HCT116 (cell line): ENCODE measurements around the gene CLEC4G.

Experiments
- EZH2 ChIP-seq: fragments of 200-600 bp; sonication (generic); IDR thresholded peaks from 2 replicates; pipeline ENCODE4 v1.6.1; 2017; ENCODE audit warnings: antibody characterized with exemption, mixed run types
- POLR2AphosphoS5 ChIP-seq: IDR thresholded peaks from 2 replicates; pipeline ENCODE4 v1.6.1; 2011; ENCODE audit warnings: mild to moderate bottlenecking, low read depth, low read length, moderate library complexity
- TF ChIP-seq, protein P1 (sequence below): IDR thresholded peaks from 2 replicates; pipeline ENCODE4 v1.6.1; 2012

- TF ChIP-seq, protein P1, sequence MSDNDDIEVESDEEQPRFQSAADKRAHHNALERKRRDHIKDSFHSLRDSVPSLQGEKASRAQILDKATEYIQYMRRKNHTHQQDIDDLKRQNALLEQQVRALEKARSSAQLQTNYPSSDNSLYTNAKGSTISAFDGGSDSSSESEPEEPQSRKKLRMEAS = no peak
- TF ChIP-seq EZH2 (no peak), POLR2AphosphoS5 (no peak)
These were observed 49.6 kb downstream of the CLEC4G start for GRCh38 chr19:7682175-7682855.
